ENCODE results near the gene ADGRA3. TPM values are rescaled to one million over a fixed set of nuclear protein-coding genes. Genes with fewer than 3 reads are reported as not detected.
A peak's percentile ranks its signal among the peaks of the same experiment; 100 is the strongest.

ADGRA3 gene
- total and polyA plus RNA-seq, 2 of the 13 experiments (the other 11 are each of a cell fraction or from before 2014, with no cell fraction given), result 32.2 to 40.8 TPM

- TF ChIP-seq, protein P1, sequence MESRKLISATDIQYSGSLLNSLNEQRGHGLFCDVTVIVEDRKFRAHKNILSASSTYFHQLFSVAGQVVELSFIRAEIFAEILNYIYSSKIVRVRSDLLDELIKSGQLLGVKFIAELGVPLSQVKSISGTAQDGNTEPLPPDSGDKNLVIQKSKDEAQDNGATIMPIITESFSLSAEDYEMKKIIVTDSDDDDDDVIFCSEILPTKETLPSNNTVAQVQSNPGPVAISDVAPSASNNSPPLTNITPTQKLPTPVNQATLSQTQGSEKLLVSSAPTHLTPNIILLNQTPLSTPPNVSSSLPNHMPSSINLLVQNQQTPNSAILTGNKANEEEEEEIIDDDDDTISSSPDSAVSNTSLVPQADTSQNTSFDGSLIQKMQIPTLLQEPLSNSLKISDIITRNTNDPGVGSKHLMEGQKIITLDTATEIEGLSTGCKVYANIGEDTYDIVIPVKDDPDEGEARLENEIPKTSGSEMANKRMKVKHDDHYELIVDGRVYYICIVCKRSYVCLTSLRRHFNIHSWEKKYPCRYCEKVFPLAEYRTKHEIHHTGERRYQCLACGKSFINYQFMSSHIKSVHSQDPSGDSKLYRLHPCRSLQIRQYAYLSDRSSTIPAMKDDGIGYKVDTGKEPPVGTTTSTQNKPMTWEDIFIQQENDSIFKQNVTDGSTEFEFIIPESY (CRISPR knock-in tag; IDR thresholded peaks at IDR 0.05), result peak; percentile 48; the same call in 1 of the 2 replicates
- TF ChIP-seq, protein P2, sequence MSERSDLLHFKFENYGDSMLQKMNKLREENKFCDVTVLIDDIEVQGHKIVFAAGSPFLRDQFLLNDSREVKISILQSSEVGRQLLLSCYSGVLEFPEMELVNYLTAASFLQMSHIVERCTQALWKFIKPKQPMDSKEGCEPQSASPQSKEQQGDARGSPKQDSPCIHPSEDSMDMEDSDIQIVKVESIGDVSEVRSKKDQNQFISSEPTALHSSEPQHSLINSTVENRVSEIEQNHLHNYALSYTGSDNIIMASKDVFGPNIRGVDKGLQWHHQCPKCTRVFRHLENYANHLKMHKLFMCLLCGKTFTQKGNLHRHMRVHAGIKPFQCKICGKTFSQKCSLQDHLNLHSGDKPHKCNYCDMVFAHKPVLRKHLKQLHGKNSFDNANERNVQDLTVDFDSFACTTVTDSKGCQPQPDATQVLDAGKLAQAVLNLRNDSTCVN (CRISPR knock-in tag; IDR thresholded peaks at IDR 0.05; ENCODE audit: borderline replicate concordance), result no peak
- TF ChIP-seq ZFY (CRISPR knock-in tag; IDR thresholded peaks at IDR 0.05) (no peak), POGZ (CRISPR knock-in tag; IDR thresholded peaks at IDR 0.05) (peak; percentile 70), ZNF572 (CRISPR knock-in tag; IDR thresholded peaks at IDR 0.05) (no peak), BCL6 (CRISPR knock-in tag; IDR thresholded peaks at IDR 0.05) (0 out of 2 replicates have a peak, but pooled peaks have one; percentile 24), NCOA2 (CRISPR knock-in tag; IDR thresholded peaks at IDR 0.05) (no peak), XBP1 (CRISPR knock-in tag; IDR thresholded peaks at IDR 0.05) (no peak), ZNF891 (CRISPR knock-in tag; IDR thresholded peaks at IDR 0.05) (no peak), CCAR2 (optimal IDR thresholded peaks at IDR 0.05; ENCODE audit: low read depth, low read length) (no peak), HNRNPH1 (optimal IDR thresholded peaks at IDR 0.05; ENCODE audit: low read depth, low read length) (no peak), ZMYM4 (CRISPR knock-in tag; IDR thresholded peaks at IDR 0.05) (peak; percentile 84), RCOR2 (CRISPR knock-in tag; IDR thresholded peaks at IDR 0.05) (0 out of 2 replicates have a peak, but pooled peaks have one; percentile 31), TIGD3 (CRISPR knock-in tag; IDR thresholded peaks at IDR 0.05; ENCODE audit: borderline replicate concordance) (no peak), ZNF644 (CRISPR knock-in tag; IDR thresholded peaks at IDR 0.05; ENCODE audit: low read depth) (no peak), ZBTB7B (CRISPR knock-in tag; IDR thresholded peaks at IDR 0.05) (peak; percentile 18; the same call in 1 of the 2 replicates), ZNF33B (CRISPR knock-in tag; IDR thresholded peaks at IDR 0.05) (no peak), NFIB (CRISPR knock-in tag; IDR thresholded peaks at IDR 0.05; ENCODE audit: borderline replicate concordance) (no peak), SIX4 (CRISPR knock-in tag; IDR thresholded peaks at IDR 0.05) (no peak), SKI (IDR thresholded peaks at IDR 0.05; ENCODE audit: partially characterized antibody) (no peak), HOXA7 (CRISPR knock-in tag; IDR thresholded peaks at IDR 0.05) (no peak), ZSCAN9 (CRISPR knock-in tag; IDR thresholded peaks at IDR 0.05; ENCODE audit: borderline replicate concordance) (no peak)
- TF ChIP-seq, protein P3, sequence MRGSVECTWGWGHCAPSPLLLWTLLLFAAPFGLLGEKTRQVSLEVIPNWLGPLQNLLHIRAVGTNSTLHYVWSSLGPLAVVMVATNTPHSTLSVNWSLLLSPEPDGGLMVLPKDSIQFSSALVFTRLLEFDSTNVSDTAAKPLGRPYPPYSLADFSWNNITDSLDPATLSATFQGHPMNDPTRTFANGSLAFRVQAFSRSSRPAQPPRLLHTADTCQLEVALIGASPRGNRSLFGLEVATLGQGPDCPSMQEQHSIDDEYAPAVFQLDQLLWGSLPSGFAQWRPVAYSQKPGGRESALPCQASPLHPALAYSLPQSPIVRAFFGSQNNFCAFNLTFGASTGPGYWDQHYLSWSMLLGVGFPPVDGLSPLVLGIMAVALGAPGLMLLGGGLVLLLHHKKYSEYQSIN (CRISPR knock-in tag; IDR thresholded peaks at IDR 0.05; ENCODE audit: borderline replicate concordance), result no peak
- TF ChIP-seq, protein P4, sequence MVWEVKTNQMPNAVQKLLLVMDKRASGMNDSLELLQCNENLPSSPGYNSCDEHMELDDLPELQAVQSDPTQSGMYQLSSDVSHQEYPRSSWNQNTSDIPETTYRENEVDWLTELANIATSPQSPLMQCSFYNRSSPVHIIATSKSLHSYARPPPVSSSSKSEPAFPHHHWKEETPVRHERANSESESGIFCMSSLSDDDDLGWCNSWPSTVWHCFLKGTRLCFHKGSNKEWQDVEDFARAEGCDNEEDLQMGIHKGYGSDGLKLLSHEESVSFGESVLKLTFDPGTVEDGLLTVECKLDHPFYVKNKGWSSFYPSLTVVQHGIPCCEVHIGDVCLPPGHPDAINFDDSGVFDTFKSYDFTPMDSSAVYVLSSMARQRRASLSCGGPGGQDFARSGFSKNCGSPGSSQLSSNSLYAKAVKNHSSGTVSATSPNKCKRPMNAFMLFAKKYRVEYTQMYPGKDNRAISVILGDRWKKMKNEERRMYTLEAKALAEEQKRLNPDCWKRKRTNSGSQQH (CRISPR knock-in tag; IDR thresholded peaks at IDR 0.05; ENCODE audit: low read depth), result no peak
- TF ChIP-seq, protein P5, sequence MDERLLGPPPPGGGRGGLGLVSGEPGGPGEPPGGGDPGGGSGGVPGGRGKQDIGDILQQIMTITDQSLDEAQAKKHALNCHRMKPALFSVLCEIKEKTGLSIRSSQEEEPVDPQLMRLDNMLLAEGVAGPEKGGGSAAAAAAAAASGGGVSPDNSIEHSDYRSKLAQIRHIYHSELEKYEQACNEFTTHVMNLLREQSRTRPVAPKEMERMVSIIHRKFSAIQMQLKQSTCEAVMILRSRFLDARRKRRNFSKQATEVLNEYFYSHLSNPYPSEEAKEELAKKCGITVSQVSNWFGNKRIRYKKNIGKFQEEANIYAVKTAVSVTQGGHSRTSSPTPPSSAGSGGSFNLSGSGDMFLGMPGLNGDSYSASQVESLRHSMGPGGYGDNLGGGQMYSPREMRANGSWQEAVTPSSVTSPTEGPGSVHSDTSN (CRISPR knock-in tag; IDR thresholded peaks at IDR 0.05), result no peak
Observed at GRCh38 chr4:22471419-22471818, 44.4 kb downstream of the ADGRA3 start (continued).
